ENCODE data around the gene CCSAP. TPM values are rescaled to one million over a fixed set of nuclear protein-coding genes. Genes with fewer than 3 reads are reported as not detected.

The CCSAP gene
- total RNA-seq, 2 experiments from 2014 or later: 7.9 to 8.4 TPM

DNA sequence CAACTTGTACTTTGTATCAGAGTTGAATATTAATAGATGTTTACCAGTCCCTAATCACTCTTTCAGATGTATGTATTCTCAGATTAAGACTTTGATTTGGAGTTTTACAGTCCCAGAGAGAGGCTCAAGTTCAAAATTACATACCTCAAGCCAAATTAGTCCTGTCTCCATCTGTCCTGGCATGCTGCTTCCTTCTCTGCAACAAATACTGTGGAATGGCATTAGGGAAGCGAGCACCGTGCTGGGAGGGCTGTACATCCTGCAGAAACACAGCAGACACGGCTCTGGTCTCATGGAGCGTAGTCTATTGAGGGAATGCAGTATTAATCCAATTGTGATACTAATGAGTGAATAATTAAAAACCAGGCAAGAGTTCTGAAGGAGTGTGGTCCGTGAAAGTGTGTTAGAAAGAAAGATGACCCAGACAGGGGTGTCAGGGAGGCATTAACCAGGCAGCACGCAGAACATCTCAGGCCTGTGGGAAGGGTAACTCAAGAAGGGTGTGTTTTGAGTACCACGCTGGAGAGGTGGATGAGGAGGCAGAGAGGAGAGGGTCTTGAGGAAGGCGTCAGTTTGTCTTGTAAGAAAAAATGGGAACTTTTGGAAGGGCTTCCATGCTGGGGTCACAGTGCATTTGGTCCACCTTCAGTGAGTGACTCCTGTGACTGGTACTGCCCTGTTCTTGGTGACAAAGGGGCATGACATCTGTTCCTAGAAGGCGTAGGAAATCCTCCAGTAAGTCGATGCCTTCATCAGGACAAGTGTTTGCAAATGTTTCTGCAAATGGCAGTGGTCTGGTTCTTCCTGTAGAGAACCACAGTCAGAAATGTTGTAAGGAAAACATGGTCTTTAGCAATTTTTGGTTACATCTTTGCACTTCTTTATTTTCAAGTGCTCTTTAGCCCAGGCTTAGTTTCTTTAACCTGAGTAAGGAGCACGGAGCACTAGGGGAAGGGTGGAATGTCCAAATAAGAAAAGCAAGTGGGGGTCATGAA is 70.4 kb downstream of the CCSAP start:
- peak overlapping the region; percentile 71 for H3K27ac Mint-ChIP-seq
- intact Hi-C loops (cut with DNase I, micrococcal nuclease): loop anchor here (5.0 to 10.0 kb wide), 2 partner anchors 170 to 352 kb away; partner anchors contain the start of genes TAF5L (in 1 of the 2) and URB2 (in 1 of the 2)
- no peaks in the 10 kb centered on the region for H3K27me3 Mint-ChIP-seq
- H3K9me3 Mint-ChIP-seq (ENCODE audit: low read depth): peaks cover 2% of the 10 kb centered on the region
- peaks cover 2% of the 10 kb centered on the region for H3K36me3 Mint-ChIP-seq (ENCODE audit: low read depth)
- DNase-seq (no peak), ATAC-seq (no peak)
- POLR2A ChIA-PET: no interaction called here
- peaks cover 27% of the 10 kb centered on the region for H3K4me1 Mint-ChIP-seq
- CTCF ChIA-PET: interaction anchor here (0.6 to 1.1 kb wide), 3 partner anchors 209 to 251 kb away, joined by 3 to 5 read pairs (median 3); no protein-coding TSS in a partner anchor
- peak overlapping the region; percentile 82 for H3K4me3 Mint-ChIP-seq

- ATAC-seq: peak; percentile 67
- intact Hi-C loops (cut with DNase I, micrococcal nuclease): loop anchor here (1.0 to 10.0 kb wide), 7 partner anchors 10 to 355 kb away; partner anchors contain the start of genes TAF5L (in 2 of the 2), URB2 (in 2 of the 2), ABCB10 (in 1 of the 2) and NUP133 (in 1 of the 2)
- Mint-ChIP-seq H3K36me3 (ENCODE audit: low read depth) (peaks cover 2% of the 10 kb centered on the region), H3K27me3 (no peaks in the 10 kb centered on the region), H3K4me3 (peak overlapping the region; percentile 82), H3K4me1 (peaks cover 31% of the 10 kb centered on the region), H3K9me3 (ENCODE audit: low read depth) (peaks cover 5% of the 10 kb centered on the region), H3K27ac (peak overlapping the region; percentile 71)
- POLR2A ChIA-PET: no interaction called here
- DNase-seq: peak; percentile 40
- CTCF ChIA-PET: interaction anchor here (0.6 to 1.1 kb wide), 3 partner anchors 210 to 234 kb away, joined by 3 read pairs; no protein-coding TSS in a partner anchor
Measured at GRCh38 chr1:229271448-229272159, 71.2 kb downstream of the CCSAP start.

Other genes starting within 250 kb of the CCSAP start
- gene RAB4A, start 71.9 kb downstream of the CCSAP start, total RNA-seq: 10 to 100 TPM; 22.1 to 24.0 TPM
- not detected for gene ACTA1, start 91.0 kb upstream of the CCSAP start, total RNA-seq
- gene NUP133, start 165.3 kb upstream of the CCSAP start, total RNA-seq: 10 to 100 TPM; 53.5 to 57.5 TPM
- 10 to 100 TPM; 18.4 to 30.1 TPM for gene ABCB10, start 215.7 kb upstream of the CCSAP start, total RNA-seq

Data from activated CD4-positive, alpha-beta T cell treated with anti-CD3 and anti-CD28 coated beads for 36 hours (primary cell).